B cell (primary cell): ENCODE data around the gene KRTAP5-1. TPM values are rescaled to one million over a fixed set of nuclear protein-coding genes. Genes with fewer than 3 reads are reported as not detected.

ENCODE experiments used
- ATAC-seq: fragments of 200-7000 bp; cut with Tn5 transposase; one replicate; pipeline ENCODE4 v1.10.0; 2021; ENCODE audit warnings: low read depth, mild to moderate bottlenecking, moderate number of reproducible peaks, moderate library complexity
- CTCF ChIA-PET: fragments of 350-600 bp; sonication (Branson Sonifier 250); formaldehyde crosslinking; loops from one replicate; lab custom pipeline; 2021; ENCODE audit warnings: antibody characterized with exemption, inconsistent platforms; lab: Charles Lee
- POLR2A ChIA-PET: fragments of 350-600 bp; sonication (Branson Sonifier 250); formaldehyde crosslinking; loops from one replicate; lab custom pipeline; 2021; ENCODE audit warnings: antibody characterized with exemption; lab: Charles Lee
- DNase-seq: peaks from one replicate; pipeline ENCODE4 v3.0.0; 2013
- H2AFZ ChIP-seq: 2 replicates; pipeline ENCODE4 v1.6.1; 2012; ENCODE audit warnings: mild to moderate bottlenecking, low read depth, low read length; ENCODE audit not compliant: insufficient read depth, poor library complexity, severe bottlenecking
- H3K27ac ChIP-seq, 2 donors: 1 replicate in 1 of 2; 2 replicates in 1 of 2; pipeline ENCODE4 v1.5.1; 2012 to 2013; ENCODE audit warnings: low read length in 2 of 2, mild to moderate bottlenecking in 2 of 2, moderate library complexity in 1 of 2
- H3K27me3 ChIP-seq, 4 experiments: fragments of 200-600 bp in 1 of 4; sonication (generic) in 1 of 4; replicated peaks in 1 of 4; 1 replicate in 2 of 4; 2 replicates in 2 of 4; pipeline versions ENCODE4 v1.6.1 to v1.7.0; 2013 to 2016; ENCODE audit warnings: low read length in 3 of 4, mild to moderate bottlenecking in 2 of 4, mixed read lengths in 1 of 4, moderate library complexity in 1 of 4; ENCODE audit not compliant: insufficient read depth in 4 of 4, control insufficient read depth in 3 of 4; ENCODE audit errors: control extremely low read depth in 1 of 4
- H3K36me3 ChIP-seq, 2 experiments: replicated peaks in 1 of 2; 1 replicate in 1 of 2; 2 replicates in 1 of 2; pipeline versions ENCODE4 v1.6.1 to v1.7.1; 2013; ENCODE audit warnings: low read length in 1 of 2; ENCODE audit not compliant: insufficient read depth in 2 of 2, control insufficient read depth in 1 of 2; ENCODE audit errors: control extremely low read depth in 1 of 2, extremely low read depth in 1 of 2
- H3K4me1 ChIP-seq, 2 donors: fragments of 200-600 bp in 1 of 2; sonication (generic) in 1 of 2; 1 replicate in 1 of 2; 2 replicates in 1 of 2; pipeline versions ENCODE4 v1.5.1 to v1.6.1; 2013 to 2017; ENCODE audit warnings: low read length in 2 of 2; ENCODE audit not compliant: control insufficient read depth in 2 of 2, insufficient read depth in 2 of 2
- H3K4me2 ChIP-seq: replicated peaks from 2 replicates; pipeline ENCODE3; 2012; ENCODE audit warnings: mild to moderate bottlenecking, low read depth, low read length; ENCODE audit not compliant: poor library complexity, severe bottlenecking
- H3K4me3 ChIP-seq, 5 experiments: fragments of 200-600 bp in 1 of 5; sonication (generic) in 1 of 5; 1 replicate in 3 of 5; 2 replicates in 2 of 5; pipeline versions ENCODE4 v1.5.1 to v1.7.0; 2011 to 2016; ENCODE audit warnings: low read length in 4 of 5, mild to moderate bottlenecking in 4 of 5, low read depth in 2 of 5, control low read depth in 1 of 5, moderate library complexity in 1 of 5; ENCODE audit not compliant: insufficient read depth in 1 of 5; ENCODE audit errors: control extremely low read depth in 1 of 5, extremely low read depth in 1 of 5
- H3K79me2 ChIP-seq: fragments of 200-600 bp; sonication (generic); one replicate; pipeline ENCODE4 v1.6.0; 2016; ENCODE audit warnings: low read length; ENCODE audit not compliant: control insufficient read depth, insufficient read depth
- H3K9ac ChIP-seq: fragments of 200-600 bp; sonication (generic); 2 replicates; pipeline ENCODE4 v1.6.1; 2017; ENCODE audit warnings: mild to moderate bottlenecking, low read length, moderate library complexity
- H3K9me3 ChIP-seq, 3 donors: one replicate each; pipeline versions ENCODE4 v1.6.1 to v1.7.1; 2013; ENCODE audit warnings: low read length in 2 of 3; ENCODE audit not compliant: control insufficient read depth in 2 of 3, insufficient read depth in 1 of 3; ENCODE audit errors: control extremely low read depth in 1 of 3
- H4K20me1 ChIP-seq: 2 replicates; pipeline ENCODE4 v1.6.0; 2012; ENCODE audit warnings: mild to moderate bottlenecking, low read length; ENCODE audit not compliant: insufficient read depth, control insufficient read depth, poor library complexity, severe bottlenecking
- H3K27ac Mint-ChIP-seq: one replicate; pipeline ENCODE4 v1.8.0; 2021; ENCODE audit warnings: mixed read lengths
- H3K27me3 Mint-ChIP-seq: one replicate; pipeline ENCODE4 v1.8.0; 2021; ENCODE audit warnings: mixed read lengths
- H3K4me1 Mint-ChIP-seq: one replicate; pipeline ENCODE4 v1.8.0; 2021; ENCODE audit warnings: mixed read lengths
- H3K4me3 Mint-ChIP-seq: one replicate; pipeline ENCODE4 v1.8.0; 2021; ENCODE audit warnings: mixed read lengths
- H3K9me3 Mint-ChIP-seq: one replicate; pipeline ENCODE4 v1.8.0; 2022; ENCODE audit warnings: mixed read lengths; ENCODE audit not compliant: insufficient read depth
- EZH2 ChIP-seq: IDR thresholded peaks from 2 replicates; pipeline ENCODE4 v1.6.1; 2012; ENCODE audit warnings: borderline replicate concordance, low read depth, mild to moderate bottlenecking, moderate library complexity, low read length; ENCODE audit not compliant: insufficient read depth, poor library complexity, severe bottlenecking
- WGBS: methylation state at CpG from one replicate; pipeline ENCODE4 v1.1.5; 2013; ENCODE audit warnings: missing lambda C conversion rate; ENCODE audit not compliant: insufficient coverage; 5-methylcytosine and 5-hydroxymethylcytosine counted together
- intact Hi-C: fragments of 100-400 bp; cut with micrococcal nuclease; formaldehyde crosslinking; loops from one replicate; pipeline ENCODE4 v1.10.0; 2022
- polyA plus RNA-seq: library from polyadenylated mRNA; depleted of rRNA; stranded (reverse); fragments of >200 nt; gene quantifications from 2 replicates; pipeline ENCODE4 v1.2.3, GENCODE V29; 2012
- total RNA-seq, 2 donors: library from RNA; stranded (reverse); fragments of 120-200 nt in 1 of 2; gene quantifications; 1 replicate in 1 of 2; 2 replicates in 1 of 2; pipeline versions ENCODE4 v1.2.3 to v1.2.4, GENCODE V29; 2013 to 2022
- TF ChIP-seq, protein P1 (sequence below): fragments of 200-600 bp; IDR thresholded peaks from one replicate; pipeline ENCODE4 v1.8.0; 2022; ENCODE audit warnings: antibody characterized with exemption, mild to moderate bottlenecking

KRTAP5-1 gene
- total and polyA plus RNA-seq, 2 donors (not counting 1 experiment from before 2014, with no cell fraction given): not detected

DNA sequence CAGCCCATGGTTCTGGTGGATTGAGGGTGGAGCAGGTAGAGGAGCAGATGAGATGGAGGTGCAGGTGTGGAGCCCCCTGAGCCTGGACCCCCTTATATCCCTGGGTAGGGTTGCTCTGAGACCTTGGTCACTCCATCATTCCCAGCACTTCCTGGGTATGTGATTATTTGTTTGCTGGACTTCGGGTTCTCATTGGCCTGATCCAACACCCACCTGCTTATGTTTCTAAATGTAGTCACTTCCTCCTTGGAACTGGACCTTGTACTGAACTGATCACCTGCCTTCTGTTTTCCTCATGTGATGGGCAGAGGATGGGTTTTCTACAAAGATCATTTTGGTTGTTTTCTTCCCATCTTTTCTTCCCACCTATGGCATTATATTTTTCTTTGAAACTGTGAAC lies 37.0 kb upstream of the KRTAP5-1 start, which contains the start of gene KRTAP5-4:
TSS of gene KRTAP5-4 (minus strand) at position 53 of the 400 bp plus-strand sequence. CDS start at position 8, 45 bp downstream.
- peak within 1 kb of the TSS; percentile 1 for H3K27ac Mint-ChIP-seq
- ATAC-seq: no peak

DNA sequence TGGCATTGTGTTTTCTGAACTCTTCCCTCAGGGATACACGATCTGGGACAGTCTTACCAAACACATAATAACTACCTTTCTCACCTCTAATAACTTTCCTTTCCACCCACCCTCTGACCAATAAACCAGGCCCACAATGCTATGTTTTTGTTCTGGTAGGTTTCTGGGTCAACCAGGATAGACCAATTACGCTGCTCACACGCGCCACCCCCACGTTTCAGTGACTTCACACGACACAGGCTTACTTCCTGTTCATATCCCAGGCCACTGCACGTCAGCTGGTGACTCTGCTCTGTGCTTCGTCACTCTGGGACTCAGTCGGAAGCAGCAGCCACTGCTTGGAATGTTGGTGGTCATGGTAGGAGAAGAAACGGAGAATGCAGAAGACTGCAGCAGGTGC lies 34.4 kb upstream of the KRTAP5-1 start:
- Histone ChIP-seq H3K79me2 (no peaks in the 10 kb centered on the region), H3K36me3 (no peaks in the 10 kb centered on the region), H3K4me1 (no peaks in the 10 kb centered on the region), H3K27me3 (no peaks in the 10 kb centered on the region), H3K4me3 (no peak overlapping the region), H4K20me1 (no peaks in the 10 kb centered on the region), H3K9me3 (no peaks in the 10 kb centered on the region), H3K27ac (no peak overlapping the region), H2AFZ (no peak overlapping the region), H3K4me2 (no peak overlapping the region), H3K9ac (no peak overlapping the region)
- intact Hi-C loops: no loop called here
- Mint-ChIP-seq H3K27ac (no peak overlapping the region), H3K4me1 (peaks cover 5% of the 10 kb centered on the region), H3K27me3 (peaks cover 38% of the 10 kb centered on the region), H3K9me3 (no peaks in the 10 kb centered on the region), H3K4me3 (no peak overlapping the region)
- no peak for ATAC-seq
- ChIA-PET POLR2A (no interaction called here), CTCF (no interaction called here)
- DNase-seq: no peak
- 61% methylated on average over 9 of the region's 10 CpGs for WGBS
- no peak for TF ChIP-seq EZH2
- TF ChIP-seq, protein P1, sequence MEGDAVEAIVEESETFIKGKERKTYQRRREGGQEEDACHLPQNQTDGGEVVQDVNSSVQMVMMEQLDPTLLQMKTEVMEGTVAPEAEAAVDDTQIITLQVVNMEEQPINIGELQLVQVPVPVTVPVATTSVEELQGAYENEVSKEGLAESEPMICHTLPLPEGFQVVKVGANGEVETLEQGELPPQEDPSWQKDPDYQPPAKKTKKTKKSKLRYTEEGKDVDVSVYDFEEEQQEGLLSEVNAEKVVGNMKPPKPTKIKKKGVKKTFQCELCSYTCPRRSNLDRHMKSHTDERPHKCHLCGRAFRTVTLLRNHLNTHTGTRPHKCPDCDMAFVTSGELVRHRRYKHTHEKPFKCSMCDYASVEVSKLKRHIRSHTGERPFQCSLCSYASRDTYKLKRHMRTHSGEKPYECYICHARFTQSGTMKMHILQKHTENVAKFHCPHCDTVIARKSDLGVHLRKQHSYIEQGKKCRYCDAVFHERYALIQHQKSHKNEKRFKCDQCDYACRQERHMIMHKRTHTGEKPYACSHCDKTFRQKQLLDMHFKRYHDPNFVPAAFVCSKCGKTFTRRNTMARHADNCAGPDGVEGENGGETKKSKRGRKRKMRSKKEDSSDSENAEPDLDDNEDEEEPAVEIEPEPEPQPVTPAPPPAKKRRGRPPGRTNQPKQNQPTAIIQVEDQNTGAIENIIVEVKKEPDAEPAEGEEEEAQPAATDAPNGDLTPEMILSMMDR: no peak

More for the DNA sequence above, 37.0 kb upstream of the KRTAP5-1 start, which contains the start of gene KRTAP5-4:
- DNase-seq: no peak
- Mint-ChIP-seq H3K27me3 (peaks cover 24% of the 10 kb centered on the region), H3K4me3 (no peak within 1 kb of the TSS), H3K4me1 (peaks cover 5% of the 10 kb centered on the region), H3K9me3 (no peaks in the 10 kb centered on the region)
- H3K4me1 ChIP-seq: no peaks in the 10 kb centered on the region
- ChIA-PET CTCF (no interaction called here), POLR2A (no interaction called here)
- H3K36me3 ChIP-seq: no peaks in the 10 kb centered on the region
- no peaks in the 10 kb centered on the region for H4K20me1 ChIP-seq
- peaks cover 0 to 2% (median 0%) of the 10 kb centered on the region in 4 experiments for H3K27me3 ChIP-seq
- no peak within 1 kb of the TSS for H3K4me3 ChIP-seq
- H3K4me2 ChIP-seq: no peak within 1 kb of the TSS
- H3K9ac ChIP-seq: no peak within 1 kb of the TSS
- no peak within 1 kb of the TSS for H3K27ac ChIP-seq
- intact Hi-C loops: no loop called here
- H3K9me3 ChIP-seq: no peaks in the 10 kb centered on the region
- no peak within 1 kb of the TSS for H2AFZ ChIP-seq
- no peaks in the 10 kb centered on the region for H3K79me2 ChIP-seq
- no peak for TF ChIP-seq EZH2
- TF ChIP-seq, protein P1: no peak
- no CpG with 5 or more reads among the region's 1 CpG for WGBS
